ENCODE measurements around the gene ACTL7B.

The ACTL7B gene

DNA sequence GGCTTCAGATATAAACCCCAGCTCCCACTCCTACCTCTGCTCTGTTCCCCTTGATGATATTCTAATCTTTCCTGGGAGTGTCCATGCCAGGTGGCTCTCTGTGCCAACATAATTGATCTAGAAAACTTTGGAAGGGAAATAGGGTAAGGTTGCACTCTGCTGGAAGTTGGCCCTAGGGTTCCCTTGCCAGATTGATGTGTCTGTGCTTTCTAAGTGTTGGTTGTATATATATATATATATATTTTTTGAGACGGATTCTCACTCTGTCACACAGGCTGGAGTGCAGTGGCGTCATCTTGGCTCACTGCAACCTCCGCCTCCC, 23.6 kb downstream of the ACTL7B start:
- ChIA-PET POLR2A (no interaction called here), CTCF (interaction anchor here (1.6 to 1.7 kb wide), 2 partner anchors 15 to 70 kb away, joined by 3 to 5 read pairs; no protein-coding TSS in a partner anchor)
- no peak for DNase-seq (ENCODE audit: extremely low spot score)
- TF ChIP-seq, protein P1, sequence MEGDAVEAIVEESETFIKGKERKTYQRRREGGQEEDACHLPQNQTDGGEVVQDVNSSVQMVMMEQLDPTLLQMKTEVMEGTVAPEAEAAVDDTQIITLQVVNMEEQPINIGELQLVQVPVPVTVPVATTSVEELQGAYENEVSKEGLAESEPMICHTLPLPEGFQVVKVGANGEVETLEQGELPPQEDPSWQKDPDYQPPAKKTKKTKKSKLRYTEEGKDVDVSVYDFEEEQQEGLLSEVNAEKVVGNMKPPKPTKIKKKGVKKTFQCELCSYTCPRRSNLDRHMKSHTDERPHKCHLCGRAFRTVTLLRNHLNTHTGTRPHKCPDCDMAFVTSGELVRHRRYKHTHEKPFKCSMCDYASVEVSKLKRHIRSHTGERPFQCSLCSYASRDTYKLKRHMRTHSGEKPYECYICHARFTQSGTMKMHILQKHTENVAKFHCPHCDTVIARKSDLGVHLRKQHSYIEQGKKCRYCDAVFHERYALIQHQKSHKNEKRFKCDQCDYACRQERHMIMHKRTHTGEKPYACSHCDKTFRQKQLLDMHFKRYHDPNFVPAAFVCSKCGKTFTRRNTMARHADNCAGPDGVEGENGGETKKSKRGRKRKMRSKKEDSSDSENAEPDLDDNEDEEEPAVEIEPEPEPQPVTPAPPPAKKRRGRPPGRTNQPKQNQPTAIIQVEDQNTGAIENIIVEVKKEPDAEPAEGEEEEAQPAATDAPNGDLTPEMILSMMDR (IDR thresholded peaks at IDR 0.05; ENCODE audit: control extremely low read depth, extremely low read depth, low read depth, missing control alignments) = no peak

DNA sequence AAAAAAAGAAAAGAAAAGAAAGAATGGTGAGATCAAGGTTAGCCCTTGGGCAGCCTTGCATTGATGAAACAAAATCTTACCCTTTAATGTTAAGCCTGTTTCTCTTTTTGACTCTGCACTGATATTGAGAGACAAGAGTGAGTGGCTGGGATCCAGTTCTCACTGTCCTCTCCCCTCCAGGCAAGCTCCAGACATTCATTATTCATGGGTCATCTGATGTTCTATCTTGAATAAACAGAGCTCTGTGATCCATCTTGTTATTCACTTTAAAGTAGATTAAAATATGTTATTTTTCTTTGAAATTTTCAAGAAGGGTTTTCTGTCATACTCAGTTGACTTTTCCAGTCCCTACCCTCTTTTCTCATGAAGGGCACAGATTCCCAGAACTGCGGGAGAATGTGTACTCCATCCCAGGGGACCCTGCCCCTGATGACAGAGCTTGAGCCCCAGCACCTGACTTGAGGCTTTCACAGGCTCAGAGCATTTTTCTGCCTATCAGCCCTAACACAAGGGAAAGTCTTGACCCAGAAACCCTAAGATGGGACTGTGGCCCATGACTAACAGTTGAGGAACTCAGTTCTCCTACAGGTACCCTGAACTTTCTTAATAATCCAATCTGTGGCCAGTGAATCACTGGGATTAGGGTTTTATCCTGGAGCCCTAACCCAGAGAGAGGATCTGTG, 24.1 kb downstream of the ACTL7B start:
- ChIA-PET POLR2A (no interaction called here), CTCF (interaction anchor here (0.9 to 1.7 kb wide), 4 partner anchors 11 to 70 kb away, joined by 3 to 5 read pairs (median 4); no protein-coding TSS in a partner anchor)
- TF ChIP-seq, protein P1 (IDR thresholded peaks at IDR 0.05; ENCODE audit: control extremely low read depth, extremely low read depth, low read depth, missing control alignments) = no peak
- DNase-seq (ENCODE audit: extremely low spot score) = no peak

DNA sequence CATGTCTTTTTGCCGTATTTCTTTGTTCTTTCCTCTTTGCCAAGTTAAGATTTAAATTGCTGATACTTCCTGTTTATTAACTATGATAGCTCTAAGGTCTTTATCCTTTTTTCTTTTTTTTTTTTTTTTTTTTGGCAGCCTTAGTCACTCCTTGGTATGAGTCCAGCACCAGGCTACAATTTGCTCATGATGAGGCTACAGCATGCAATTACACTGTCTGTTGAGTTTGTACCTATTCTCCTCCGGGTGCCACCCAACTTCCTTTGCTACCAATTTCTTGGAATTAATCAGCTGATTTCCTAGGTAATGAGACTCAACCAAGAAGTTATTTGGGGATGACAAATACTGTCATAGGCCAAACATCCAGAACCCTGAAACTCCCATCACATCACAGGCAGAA, 25.5 kb downstream of the ACTL7B start:
- no peak for DNase-seq (ENCODE audit: extremely low spot score)
- POLR2A ChIA-PET = no interaction called here
- TF ChIP-seq, protein P1 (IDR thresholded peaks at IDR 0.05; ENCODE audit: control extremely low read depth, extremely low read depth, low read depth, missing control alignments) = no peak
- CTCF ChIA-PET = interaction anchor here (1.3 to 1.6 kb wide), 3 partner anchors 13 to 22 kb away, joined by 3 to 5 read pairs (median 4); no protein-coding TSS in a partner anchor

DNA sequence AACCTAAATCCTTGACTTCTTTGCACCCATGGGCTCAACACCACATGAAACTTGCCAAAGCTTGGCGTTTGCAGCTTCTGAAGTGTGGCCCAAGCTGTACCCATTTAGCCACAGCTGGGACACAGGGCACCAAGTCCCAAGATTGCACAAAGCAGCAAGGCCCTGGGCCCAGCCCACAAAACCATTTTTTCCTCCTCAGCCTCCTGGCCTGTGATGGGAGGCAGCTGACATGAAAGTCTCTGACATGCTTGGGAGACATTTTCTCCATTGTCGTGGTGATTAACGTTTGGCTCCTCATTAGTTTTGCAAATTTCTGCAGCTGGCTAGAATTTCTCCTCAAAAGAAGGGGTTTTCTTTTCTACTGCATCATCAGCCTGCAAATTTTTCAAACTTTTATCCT, 32.0 kb downstream of the ACTL7B start:
- POLR2A ChIA-PET = no interaction called here
- TF ChIP-seq, protein P1 (IDR thresholded peaks at IDR 0.05; ENCODE audit: control extremely low read depth, extremely low read depth, low read depth, missing control alignments) = no peak
- no peak for DNase-seq (ENCODE audit: extremely low spot score)
- CTCF ChIA-PET = no interaction called here

DNA sequence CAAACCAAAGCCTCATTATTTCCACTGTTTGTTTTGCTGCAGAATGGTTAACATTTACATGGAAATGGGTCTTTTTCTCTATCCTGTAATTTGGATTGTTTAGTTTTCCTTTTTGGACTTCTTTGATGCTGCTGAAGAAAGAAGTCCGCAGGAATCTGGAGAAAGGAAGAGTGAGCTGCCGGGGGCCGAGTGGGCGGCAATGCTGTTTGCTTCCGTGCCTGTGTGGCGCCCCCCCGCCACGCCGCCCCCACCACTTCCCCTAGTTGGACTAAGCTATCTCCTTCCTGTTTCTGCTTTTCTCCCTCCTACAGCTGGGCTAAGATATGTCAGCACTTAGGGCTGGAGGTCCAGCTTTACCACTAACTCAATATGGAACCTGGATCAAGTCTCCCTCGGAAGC, 39.7 kb downstream of the ACTL7B start:
- ChIA-PET POLR2A (no interaction called here), CTCF (interaction anchor here (2.1 kb wide), 1 partner anchor 15 kb away, joined by 5 read pairs; no protein-coding TSS in a partner anchor)
- TF ChIP-seq, protein P1 (IDR thresholded peaks at IDR 0.05; ENCODE audit: control extremely low read depth, extremely low read depth, low read depth, missing control alignments) = no peak
- no peak for DNase-seq (ENCODE audit: extremely low spot score)

DNA sequence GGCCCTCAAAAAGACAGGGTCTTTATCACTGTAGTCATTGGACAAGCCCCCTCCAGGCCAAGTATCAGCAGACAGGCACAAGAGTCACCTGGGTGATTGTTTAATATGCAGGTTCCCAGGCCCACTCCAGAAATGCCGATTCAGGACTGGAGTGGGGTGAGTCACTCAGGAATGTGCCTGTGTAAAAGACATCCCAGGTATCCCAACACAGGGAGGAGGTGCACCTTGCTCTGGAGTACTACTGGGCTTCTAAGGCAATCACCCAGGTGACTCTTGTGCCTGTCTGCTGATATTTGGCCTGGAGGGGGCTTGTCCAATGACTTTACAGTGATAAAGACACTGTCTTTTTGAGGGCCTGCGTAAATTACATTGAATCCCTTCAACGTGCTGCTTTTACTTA, 40.6 kb downstream of the ACTL7B start:
- TF ChIP-seq, protein P1 (IDR thresholded peaks at IDR 0.05; ENCODE audit: control extremely low read depth, extremely low read depth, low read depth, missing control alignments) = no peak
- DNase-seq (ENCODE audit: extremely low spot score) = no peak
- POLR2A ChIA-PET = no interaction called here
- CTCF ChIA-PET = no interaction called here

All from GM10248 (cell line).